IMR-90 (cell line): Measurements from ENCODE around the gene LMX1A. TPM values are rescaled to one million over a fixed set of nuclear protein-coding genes. Genes with fewer than 3 reads are reported as not detected.

Experiments
- ATAC-seq: fragments of 200-7000 bp; cut with Tn5 transposase; 2 replicates; pipeline ENCODE4 v1.9.1; 2020; ENCODE audit warnings: low read depth, mild to moderate bottlenecking, moderate library complexity
- BruUV-seq: library from RNA; stranded (reverse); fragments of 400-500 nt; replicated peaks from 2 replicates; lab custom pipeline; 2021; lab: Mats Ljungman, UMichigan
- CTCF ChIA-PET: fragments of 300-600 bp; formaldehyde crosslinking; extraction: SDS; loops from one replicate; lab custom pipeline; 2021; ENCODE audit warnings: antibody characterized with exemption; lab: Yijun Ruan, JAX
- POLR2A ChIA-PET: fragments of 300-600 bp; sonication (Branson Sonifier 250); formaldehyde crosslinking; loops from one replicate; lab custom pipeline; 2022; ENCODE audit warnings: antibody characterized with exemption; ENCODE audit not compliant: unreplicated experiment; lab: Charles Lee
- DNase-seq: peaks from one replicate; pipeline ENCODE4 v3.0.0; 2013
- H2AFZ ChIP-seq: replicated peaks from 2 replicates; pipeline ENCODE3; 2013; ENCODE audit warnings: low read length, mild to moderate bottlenecking; ENCODE audit not compliant: poor library complexity
- H2AK5ac ChIP-seq: 2 replicates; pipeline ENCODE4 v1.6.1; 2013; ENCODE audit warnings: low read depth, low read length, inconsistent platforms
- H2AK9ac ChIP-seq: replicated peaks from 2 replicates; pipeline ENCODE3; 2013; ENCODE audit warnings: mild to moderate bottlenecking, low read depth, low read length, moderate library complexity; ENCODE audit not compliant: poor library complexity
- H2BK120ac ChIP-seq: 2 replicates; pipeline ENCODE4 v1.6.1; 2013; ENCODE audit warnings: low read depth, low read length, inconsistent platforms
- H2BK15ac ChIP-seq: 3 replicates; pipeline ENCODE4 v1.6.1; 2013; ENCODE audit warnings: low read depth, low read length, inconsistent platforms
- H2BK20ac ChIP-seq: 2 replicates; pipeline ENCODE4 v1.6.1; 2013; ENCODE audit warnings: low read depth, mild to moderate bottlenecking, inconsistent platforms, low read length, moderate library complexity
- H2BK5ac ChIP-seq: 2 replicates; pipeline ENCODE4 v1.6.1; 2013; ENCODE audit warnings: mild to moderate bottlenecking, low read depth, low read length, inconsistent platforms; ENCODE audit not compliant: poor library complexity, severe bottlenecking
- H3K14ac ChIP-seq: replicated peaks from 2 replicates; pipeline ENCODE4 v1.6.1; 2013; ENCODE audit warnings: low read depth, low read length, inconsistent platforms
- H3K18ac ChIP-seq: 2 replicates; pipeline ENCODE4 v1.6.1; 2013; ENCODE audit warnings: low read depth, low read length, control low read depth
- H3K23ac ChIP-seq: 2 replicates; pipeline ENCODE4 v1.6.1; 2013; ENCODE audit warnings: low read depth, low read length, inconsistent platforms
- H3K27ac ChIP-seq: 2 replicates; pipeline ENCODE4 v1.5.1; 2013; ENCODE audit warnings: mild to moderate bottlenecking, control low read depth, low read length; ENCODE audit not compliant: insufficient read depth
- H3K27me3 ChIP-seq: 2 replicates; pipeline ENCODE4 v1.6.1; 2013; ENCODE audit warnings: low read length; ENCODE audit not compliant: control insufficient read depth, insufficient read depth
- H3K36me3 ChIP-seq: 2 replicates; pipeline ENCODE4 v1.6.1; 2013; ENCODE audit warnings: low read length, mixed read lengths; ENCODE audit not compliant: control insufficient read depth, insufficient read depth
- H3K4ac ChIP-seq: 2 replicates; pipeline ENCODE4 v1.6.1; 2013; ENCODE audit warnings: low read depth, low read length, inconsistent platforms
- H3K4me1 ChIP-seq: 2 replicates; pipeline ENCODE4 v1.6.1; 2013; ENCODE audit warnings: low read length, mixed read lengths; ENCODE audit not compliant: control insufficient read depth, insufficient read depth
- H3K4me2 ChIP-seq: 2 replicates; pipeline ENCODE4 v1.6.1; 2013; ENCODE audit warnings: low read depth, mild to moderate bottlenecking, control low read depth, low read length, moderate library complexity
- H3K4me3 ChIP-seq: 2 replicates; pipeline ENCODE4 v1.5.1; 2013; ENCODE audit warnings: low read depth, mild to moderate bottlenecking, control low read depth, low read length, moderate library complexity; ENCODE audit not compliant: insufficient read depth
- H3K56ac ChIP-seq: 2 replicates; pipeline ENCODE4 v1.6.1; 2013; ENCODE audit warnings: low read length, inconsistent platforms; ENCODE audit not compliant: insufficient read depth; ENCODE audit errors: extremely low read depth
- H3K79me1 ChIP-seq, 2 experiments: 2 replicates each; pipeline ENCODE4 v1.6.1; 2013; ENCODE audit warnings: low read length in 2 of 2, inconsistent platforms in 1 of 2, low read depth in 1 of 2
- H3K9ac ChIP-seq: 2 replicates; pipeline ENCODE4 v1.6.1; 2013; ENCODE audit warnings: low read depth, low read length, control low read depth
- H3K9me1 ChIP-seq: 2 replicates; pipeline ENCODE4 v1.6.1; 2013; ENCODE audit warnings: low read length, inconsistent platforms; ENCODE audit not compliant: insufficient read depth
- H3K9me3 ChIP-seq: 2 replicates; pipeline ENCODE4 v1.6.1; 2013; ENCODE audit warnings: low read length; ENCODE audit not compliant: control insufficient read depth, insufficient read depth
- H4K20me1 ChIP-seq: 2 replicates; pipeline ENCODE4 v1.6.1; 2013; ENCODE audit warnings: low read length, inconsistent platforms; ENCODE audit not compliant: insufficient read depth
- H4K5ac ChIP-seq: 2 replicates; pipeline ENCODE4 v1.6.1; 2013; ENCODE audit warnings: mild to moderate bottlenecking, low read depth, low read length, control low read depth
- H4K8ac ChIP-seq, 2 experiments: 2 replicates each; pipeline ENCODE4 v1.6.1; 2013; ENCODE audit warnings: low read depth in 2 of 2, low read length in 2 of 2, control low read depth in 1 of 2, inconsistent platforms in 1 of 2
- H4K91ac ChIP-seq: 2 replicates; pipeline ENCODE4 v1.6.1; 2013; ENCODE audit warnings: low read depth, low read length, inconsistent platforms; ENCODE audit not compliant: insufficient read depth
- BHLHE40 ChIP-seq: fragments of 150-350 bp; IDR thresholded peaks from 2 replicates; pipeline ENCODE4 v1.6.1; 2016; ENCODE audit warnings: mild to moderate bottlenecking, low read depth, low read length
- CEBPB ChIP-seq: IDR thresholded peaks from 2 replicates; pipeline ENCODE4 v1.6.1; 2012; ENCODE audit warnings: low read depth, low read length, improper control_type of control experiment
- FOS ChIP-seq: fragments of 150-350 bp; IDR thresholded peaks from 2 replicates; pipeline ENCODE4 v1.6.1; 2016; ENCODE audit warnings: low read depth, low read length
- MAFK ChIP-seq: IDR thresholded peaks from 2 replicates; pipeline ENCODE4 v1.6.1; 2012; ENCODE audit warnings: low read depth, low read length, improper control_type of control experiment
- MXI1 ChIP-seq: IDR thresholded peaks from 2 replicates; pipeline ENCODE4 v1.6.1; 2012; ENCODE audit warnings: low read depth, mild to moderate bottlenecking, low read length, moderate library complexity, borderline replicate concordance
- NFE2L2 ChIP-seq: fragments of 150-350 bp; IDR thresholded peaks from 2 replicates; pipeline ENCODE4 v1.6.1; 2016; ENCODE audit warnings: low read depth, mild to moderate bottlenecking, low read length
- POLR2A ChIP-seq: IDR thresholded peaks from 2 replicates; pipeline ENCODE4 v1.6.1; 2012; ENCODE audit warnings: mild to moderate bottlenecking, low read depth, low read length
- RAD21 ChIP-seq: IDR thresholded peaks from 2 replicates; pipeline ENCODE4 v1.6.1; 2012; ENCODE audit warnings: low read length, improper control_type of control experiment
- RCOR1 ChIP-seq: IDR thresholded peaks from 2 replicates; pipeline ENCODE4 v1.6.1; 2012; ENCODE audit warnings: mild to moderate bottlenecking, low read length, improper control_type of control experiment; ENCODE audit not compliant: insufficient replicate concordance
- SMC3 ChIP-seq: fragments of 150-350 bp; IDR thresholded peaks from 2 replicates; pipeline ENCODE4 v1.6.1; 2016; ENCODE audit warnings: low read depth, mild to moderate bottlenecking, antibody characterized with exemption, low read length, moderate library complexity
- WGBS, 2 experiments: methylation state at CpG; one replicate each; pipeline versions ENCODE4 v1.1.5 to v1.1.7; 2013; ENCODE audit warnings: missing lambda C conversion rate in 2 of 2; ENCODE audit not compliant: insufficient read length in 1 of 2; ENCODE audit errors: extremely low coverage in 2 of 2; 5-methylcytosine and 5-hydroxymethylcytosine counted together
- dilution Hi-C: fragments of 300-500 bp; cut with HindIII; formaldehyde crosslinking; loops from one replicate; pipeline ENCODE4 v1.14.3; 2018; ENCODE audit warnings: low sequenced_read_pairs; ENCODE audit not compliant: unreplicated experiment
- in situ Hi-C: fragments of 300-500 bp; cut with MboI; formaldehyde crosslinking; loops from 3 replicates; pipeline ENCODE4 v1.14.3; 2019; ENCODE audit warnings: low sequenced_read_pairs, inconsistent platforms, mixed read lengths
- intact Hi-C: fragments of 100-400 bp; cut with micrococcal nuclease; formaldehyde crosslinking; loops from 2 replicates; pipeline ENCODE4 v1.10.0; 2022
- polyA plus RNA-seq, 3 experiments: library from polyadenylated mRNA; depleted of rRNA; stranded (reverse); fragments of >200 nt; gene quantifications; 2 replicates each; pipeline ENCODE4 v1.2.3, GENCODE V29; 2012; ENCODE audit warnings: low replicate concordance in 1 of 3
- total RNA-seq: library from RNA; depleted of rRNA; stranded (reverse); fragments of >200 nt; gene quantifications from 2 replicates; pipeline ENCODE4 v1.2.3, GENCODE V29; 2012
- TF ChIP-seq, protein P1 (sequence below): conservative IDR thresholded peaks from 2 replicates; pipeline ENCODE4 v1.5.1; 2012; ENCODE audit warnings: mild to moderate bottlenecking, low read depth, low read length, improper control_type of control experiment
- TF ChIP-seq, protein P2 (sequence below): fragments of 150-350 bp; IDR thresholded peaks from 2 replicates; pipeline ENCODE4 v1.6.1; 2017; ENCODE audit warnings: mild to moderate bottlenecking, antibody characterized with exemption, low read length, low read depth

Gene LMX1A
- total and polyA plus RNA-seq, 2 of the 4 experiments (the other 2 are of a cell fraction): not detected

DNA sequence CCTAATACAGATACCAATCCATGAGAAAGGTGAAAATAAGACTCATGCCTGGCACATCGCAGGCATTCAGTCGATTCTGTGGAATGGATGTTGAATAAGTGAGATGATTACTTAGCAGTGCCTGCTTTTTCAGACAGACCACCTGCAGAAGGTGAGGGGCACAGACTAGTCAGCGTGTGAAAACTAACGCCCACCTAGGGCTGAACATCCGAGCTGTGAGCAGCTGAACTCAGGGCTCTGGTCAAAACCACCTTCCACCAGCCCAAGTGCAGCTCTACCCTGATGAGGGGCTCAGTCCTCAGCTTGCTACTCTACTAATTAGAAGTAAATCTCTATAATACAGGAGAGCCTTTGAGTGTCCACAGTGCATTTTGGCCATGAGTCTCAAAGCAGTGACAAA lies 32.5 kb downstream of the LMX1A start:
- BruUV-seq: no TSS peak
- intact Hi-C loops: no loop called here
- no peak overlapping the region for H4K5ac ChIP-seq
- ChIA-PET CTCF (no interaction called here), POLR2A (no interaction called here)
- H3K4ac ChIP-seq: no peak overlapping the region
- H2BK5ac ChIP-seq: no peak overlapping the region
- H3K79me1 ChIP-seq: no peaks in the 10 kb centered on the region
- no peak overlapping the region for H4K91ac ChIP-seq
- dilution Hi-C loops: no loop called here
- no peak overlapping the region for H3K4me2 ChIP-seq
- H3K23ac ChIP-seq: no peak overlapping the region
- no peaks in the 10 kb centered on the region for H3K9me1 ChIP-seq
- H2BK120ac ChIP-seq: no peak overlapping the region
- WGBS, 2 experiments: no CpG with 5 or more reads among the region's 5 CpGs
- no peak overlapping the region for H3K27ac ChIP-seq
- DNase-seq (no peak), ATAC-seq (no peak)
- H2BK15ac ChIP-seq: no peak overlapping the region
- no peak overlapping the region for H3K14ac ChIP-seq
- H3K18ac ChIP-seq: no peak overlapping the region
- H2AK9ac ChIP-seq: no peak overlapping the region
- H4K8ac ChIP-seq: no peak overlapping the region
- TF ChIP-seq, protein P1, sequence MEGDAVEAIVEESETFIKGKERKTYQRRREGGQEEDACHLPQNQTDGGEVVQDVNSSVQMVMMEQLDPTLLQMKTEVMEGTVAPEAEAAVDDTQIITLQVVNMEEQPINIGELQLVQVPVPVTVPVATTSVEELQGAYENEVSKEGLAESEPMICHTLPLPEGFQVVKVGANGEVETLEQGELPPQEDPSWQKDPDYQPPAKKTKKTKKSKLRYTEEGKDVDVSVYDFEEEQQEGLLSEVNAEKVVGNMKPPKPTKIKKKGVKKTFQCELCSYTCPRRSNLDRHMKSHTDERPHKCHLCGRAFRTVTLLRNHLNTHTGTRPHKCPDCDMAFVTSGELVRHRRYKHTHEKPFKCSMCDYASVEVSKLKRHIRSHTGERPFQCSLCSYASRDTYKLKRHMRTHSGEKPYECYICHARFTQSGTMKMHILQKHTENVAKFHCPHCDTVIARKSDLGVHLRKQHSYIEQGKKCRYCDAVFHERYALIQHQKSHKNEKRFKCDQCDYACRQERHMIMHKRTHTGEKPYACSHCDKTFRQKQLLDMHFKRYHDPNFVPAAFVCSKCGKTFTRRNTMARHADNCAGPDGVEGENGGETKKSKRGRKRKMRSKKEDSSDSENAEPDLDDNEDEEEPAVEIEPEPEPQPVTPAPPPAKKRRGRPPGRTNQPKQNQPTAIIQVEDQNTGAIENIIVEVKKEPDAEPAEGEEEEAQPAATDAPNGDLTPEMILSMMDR: no peak
- no peak for TF ChIP-seq SMC3
- no peak for TF ChIP-seq MAFK
- no peak for TF ChIP-seq BHLHE40
- no peak for TF ChIP-seq NFE2L2
- TF ChIP-seq CEBPB: no peak
- TF ChIP-seq RCOR1: no peak
- no peak for TF ChIP-seq POLR2A
- no peak for TF ChIP-seq FOS
- no peak for TF ChIP-seq MXI1
- TF ChIP-seq, protein P2, sequence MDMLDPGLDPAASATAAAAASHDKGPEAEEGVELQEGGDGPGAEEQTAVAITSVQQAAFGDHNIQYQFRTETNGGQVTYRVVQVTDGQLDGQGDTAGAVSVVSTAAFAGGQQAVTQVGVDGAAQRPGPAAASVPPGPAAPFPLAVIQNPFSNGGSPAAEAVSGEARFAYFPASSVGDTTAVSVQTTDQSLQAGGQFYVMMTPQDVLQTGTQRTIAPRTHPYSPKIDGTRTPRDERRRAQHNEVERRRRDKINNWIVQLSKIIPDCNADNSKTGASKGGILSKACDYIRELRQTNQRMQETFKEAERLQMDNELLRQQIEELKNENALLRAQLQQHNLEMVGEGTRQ: no peak
- TF ChIP-seq RAD21: no peak
- H3K56ac ChIP-seq: no peak overlapping the region
- H2AK5ac ChIP-seq: no peak overlapping the region
- no peaks in the 10 kb centered on the region for H4K20me1 ChIP-seq
- H2BK20ac ChIP-seq: no peak overlapping the region
- H3K4me3 ChIP-seq: no peak overlapping the region
- H3K4me1 ChIP-seq: no peaks in the 10 kb centered on the region
- in situ Hi-C loops: no loop called here
- H2AFZ ChIP-seq: no peak overlapping the region
- no peaks in the 10 kb centered on the region for H3K36me3 ChIP-seq
- no peaks in the 10 kb centered on the region for H3K9me3 ChIP-seq
- H3K9ac ChIP-seq: no peak overlapping the region
- H3K27me3 ChIP-seq: no peaks in the 10 kb centered on the region
